Endothelial cell of umbilical vein (primary cell): ENCODE measurements around the gene MUC5AC. TPM values are rescaled to one million over a fixed set of nuclear protein-coding genes. Genes with fewer than 3 reads are reported as not detected.

ENCODE experiments used
- BruUV-seq: library from RNA; stranded (reverse); fragments of 400-500 nt; replicated peaks from 2 replicates; lab custom pipeline; 2021; lab: Mats Ljungman, UMichigan
- CTCF ChIA-PET: fragments of 300-600, 350-600 bp; sonication (Branson Sonifier 250); formaldehyde crosslinking; loops from one replicate; lab custom pipeline; 2021; ENCODE audit warnings: antibody characterized with exemption, inconsistent platforms; lab: Charles Lee
- POLR2A ChIA-PET: fragments of 300-600, 350-600 bp; sonication (Branson Sonifier 250); formaldehyde crosslinking; loops from one replicate; lab custom pipeline; 2021; ENCODE audit warnings: antibody characterized with exemption, inconsistent platforms; lab: Charles Lee
- DNase-seq: peaks from one replicate; pipeline ENCODE4 v3.0.0-alpha.2; 2011; ENCODE audit warnings: low read depth, low spot score
- FAIRE-seq: peaks from 2 replicates; lab custom pipeline; 2011; peaks lifted over from hg19 to GRCh38; lab: Jason Lieb, UNC
- H2AFZ ChIP-seq: 2 replicates; pipeline ENCODE4 v1.6.0; 2012; ENCODE audit warnings: low read depth, low read length, control low read depth, inconsistent platforms
- H3K27ac ChIP-seq: 2 replicates; pipeline ENCODE4 v1.5.1; 2011; ENCODE audit warnings: low read depth, mild to moderate bottlenecking, control low read depth, low read length, moderate library complexity; ENCODE audit not compliant: insufficient read depth
- H3K27me3 ChIP-seq, 2 experiments: 2 replicates each; pipeline versions ENCODE4 v1.6.0 to v1.6.1; 2011; ENCODE audit warnings: low read length in 2 of 2, mixed read lengths in 1 of 2; ENCODE audit not compliant: control insufficient read depth in 2 of 2, insufficient read depth in 2 of 2
- H3K36me3 ChIP-seq, 2 experiments: 2 replicates in 1 of 2; 3 replicates in 1 of 2; pipeline ENCODE4 v1.5.1; 2011; ENCODE audit warnings: low read length in 2 of 2, mild to moderate bottlenecking in 1 of 2, moderate library complexity in 1 of 2; ENCODE audit not compliant: control insufficient read depth in 2 of 2, insufficient read depth in 2 of 2; ENCODE audit errors: extremely low read depth in 1 of 2
- H3K4me1 ChIP-seq: 3 replicates; pipeline ENCODE4 v1.5.1; 2011; ENCODE audit warnings: mild to moderate bottlenecking, low read length; ENCODE audit not compliant: control insufficient read depth, insufficient read depth; ENCODE audit errors: extremely low read depth
- H3K4me2 ChIP-seq: 2 replicates; pipeline ENCODE4 v1.6.1; 2011; ENCODE audit warnings: low read length, control low read depth, mixed read lengths; ENCODE audit not compliant: insufficient read depth
- H3K4me3 ChIP-seq, 3 experiments: fragments of 200-600 bp in 1 of 3; sonication (generic), shearing (Covaris generic) in 1 of 3; replicated peaks in 1 of 3; 2 replicates each; pipeline ENCODE4 v1.5.1; 2011 to 2016; ENCODE audit warnings: control low read depth in 3 of 3, low read length in 3 of 3, mild to moderate bottlenecking in 2 of 3, inconsistent platforms in 1 of 3, low read depth in 1 of 3, moderate library complexity in 1 of 3; ENCODE audit not compliant: insufficient read depth in 1 of 3
- H3K79me2 ChIP-seq: 2 replicates; pipeline ENCODE4 v1.6.0; 2012; ENCODE audit warnings: low read length, inconsistent platforms; ENCODE audit not compliant: control insufficient read depth, insufficient read depth
- H3K9ac ChIP-seq: replicated peaks from 2 replicates; pipeline ENCODE3; 2011; ENCODE audit warnings: low read length, control low read depth; ENCODE audit not compliant: insufficient read depth; ENCODE audit errors: extremely low read depth
- H3K9me1 ChIP-seq: replicated peaks from 3 replicates; pipeline ENCODE4 v1.6.0; 2011; ENCODE audit warnings: mild to moderate bottlenecking, low read length; ENCODE audit not compliant: control insufficient read depth, insufficient read depth; ENCODE audit errors: extremely low read depth
- H3K9me3 ChIP-seq: replicated peaks from 2 replicates; pipeline ENCODE4 v1.5.1; 2012; ENCODE audit warnings: low read length, inconsistent platforms; ENCODE audit not compliant: control insufficient read depth, insufficient read depth
- H4K20me1 ChIP-seq: replicated peaks from 2 replicates; pipeline ENCODE3; 2011; ENCODE audit warnings: mild to moderate bottlenecking, low read length; ENCODE audit not compliant: control insufficient read depth, insufficient read depth; ENCODE audit errors: extremely low read depth
- EZH2 ChIP-seq: IDR thresholded peaks from 2 replicates; pipeline ENCODE4 v1.6.1; 2012; ENCODE audit warnings: borderline replicate concordance, low read depth, mild to moderate bottlenecking, moderate library complexity, low read length, inconsistent platforms; ENCODE audit not compliant: severe bottlenecking
- FOS ChIP-seq: IDR thresholded peaks from 2 replicates; pipeline ENCODE4 v1.6.1; 2011; ENCODE audit warnings: mild to moderate bottlenecking, low read length, moderate library complexity, borderline replicate concordance; ENCODE audit not compliant: insufficient read depth
- GATA2 ChIP-seq: IDR thresholded peaks from 2 replicates; pipeline ENCODE4 v1.7.0; 2011; ENCODE audit warnings: low read depth, mild to moderate bottlenecking, moderate library complexity, mixed read lengths, low read length; ENCODE audit not compliant: insufficient read length, insufficient read depth
- JUN ChIP-seq: IDR thresholded peaks from 2 replicates; pipeline ENCODE4 v1.6.1; 2011; ENCODE audit warnings: borderline replicate concordance, low read depth; ENCODE audit not compliant: insufficient read length, insufficient read depth
- MYC ChIP-seq: IDR thresholded peaks from one replicate; pipeline ENCODE4 v1.6.1; 2011; ENCODE audit warnings: mild to moderate bottlenecking, low read depth, low read length
- POLR2A ChIP-seq: IDR thresholded peaks from 2 replicates; pipeline ENCODE4 v1.6.1; 2012; ENCODE audit warnings: low read depth, mild to moderate bottlenecking, control low read depth, low read length
- POLR2AphosphoS5 ChIP-seq: IDR thresholded peaks from 2 replicates; pipeline ENCODE4 v1.6.1; 2012; ENCODE audit warnings: low read depth, mild to moderate bottlenecking, control low read depth, low read length, moderate library complexity; ENCODE audit not compliant: insufficient read depth
- dilution Hi-C: fragments of 300-500 bp; cut with MboI; formaldehyde crosslinking; loops from one replicate; pipeline ENCODE4 v1.15.0; 2019; ENCODE audit warnings: low sequenced_read_pairs; ENCODE audit not compliant: extremely low pct_ligation_motif_present
- intact Hi-C: fragments of 100-400 bp; cut with micrococcal nuclease; formaldehyde crosslinking; loops from one replicate; pipeline ENCODE4 v1.10.0; 2022
- polyA plus RNA-seq, 4 experiments: library from polyadenylated mRNA; depleted of rRNA in 3 of 4; stranded (reverse) in 3 of 4; unstranded in 1 of 4; fragments of >200 nt; gene quantifications; 2 replicates each; pipeline versions ENCODE4 v1.2.1 to v1.2.3, GENCODE V29; 2011 to 2012; ENCODE audit warnings: missing spikeins in 1 of 4
- total RNA-seq: library from RNA; stranded (reverse); gene quantifications from 2 replicates; pipeline ENCODE4 v1.2.3, GENCODE V29; 2021
- TF ChIP-seq, protein P1 (sequence below): IDR thresholded peaks from 2 replicates; pipeline ENCODE4 v1.6.1; 2011; ENCODE audit not compliant: insufficient read depth, insufficient read length
- TF ChIP-seq, protein P2 (sequence below), 2 donors: IDR thresholded peaks; 1 replicate in 1 of 2; 2 replicates in 1 of 2; pipeline ENCODE4 v1.5.1; 2011; ENCODE audit warnings: low read length in 2 of 2, mild to moderate bottlenecking in 2 of 2, moderate library complexity in 2 of 2, control low read depth in 1 of 2, inconsistent platforms in 1 of 2, low read depth in 1 of 2; ENCODE audit not compliant: insufficient read depth in 1 of 2; ENCODE audit errors: extremely low read depth in 1 of 2

The MUC5AC gene
- total and polyA plus RNA-seq, 2 donors (not counting 3 experiments of a cell fraction or from before 2014, with no cell fraction given) = not detected

DNA sequence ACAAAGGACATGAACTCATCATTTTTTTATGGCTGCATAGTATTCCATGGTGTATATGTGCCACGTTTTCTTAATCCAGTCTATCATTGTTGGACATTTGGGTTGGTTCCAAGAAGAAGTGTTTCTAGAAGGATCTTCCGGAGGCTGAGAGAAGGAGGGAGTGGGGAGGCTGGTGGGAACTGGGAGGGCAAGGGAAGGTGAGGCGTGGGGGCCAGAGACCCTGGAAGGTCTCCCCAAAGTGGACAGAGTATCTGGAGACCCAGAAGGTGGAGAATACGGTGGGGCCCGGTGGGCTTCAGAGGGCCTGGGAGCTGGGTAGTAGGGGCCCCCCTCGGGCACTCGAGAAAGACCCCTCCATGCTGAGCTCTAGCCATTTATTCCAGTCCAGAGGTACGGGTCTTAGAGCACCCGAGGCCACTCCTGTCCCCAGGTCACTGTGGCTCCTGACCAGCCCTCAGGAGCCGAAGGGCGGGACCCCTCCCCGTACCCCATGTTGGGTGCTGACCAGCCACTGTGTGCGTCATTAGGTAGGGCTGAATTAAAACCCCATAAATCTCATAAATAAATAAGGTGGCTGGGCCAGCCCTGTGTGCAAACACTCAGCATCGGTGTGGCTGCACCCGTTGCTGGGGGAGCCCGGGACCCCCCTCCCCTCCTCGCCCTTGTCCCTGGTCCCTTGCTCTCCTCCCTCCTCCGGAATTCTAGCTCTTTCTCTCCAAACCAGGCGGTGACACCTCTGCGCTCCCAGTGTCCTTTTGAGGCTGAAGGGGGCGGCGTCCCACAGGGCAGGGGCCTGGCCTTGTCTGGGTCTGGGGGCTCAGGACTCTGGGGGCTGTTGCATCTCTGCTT, 38.8 kb upstream of the MUC5AC start:
- Histone ChIP-seq H3K4me1 (no peaks in the 10 kb centered on the region), H3K9me1 (no peaks in the 10 kb centered on the region), H2AFZ (no peak overlapping the region), H3K4me3 (no peak overlapping the region), H3K9ac (no peak overlapping the region), H3K27ac (no peak overlapping the region), H4K20me1 (no peaks in the 10 kb centered on the region), H3K36me3 (no peaks in the 10 kb centered on the region), H3K9me3 (no peaks in the 10 kb centered on the region), H3K79me2 (no peaks in the 10 kb centered on the region), H3K27me3 (no peaks in the 10 kb centered on the region), H3K4me2 (no peak overlapping the region)
- DNase-seq (no peak), FAIRE-seq (no peak)
- CTCF ChIA-PET = no interaction called here
- no peak for TF ChIP-seq POLR2A
- BruUV-seq = no TSS peak
- intact Hi-C loops (no loop called here), dilution Hi-C loops (no loop called here)
- POLR2A ChIA-PET = no interaction called here

DNA sequence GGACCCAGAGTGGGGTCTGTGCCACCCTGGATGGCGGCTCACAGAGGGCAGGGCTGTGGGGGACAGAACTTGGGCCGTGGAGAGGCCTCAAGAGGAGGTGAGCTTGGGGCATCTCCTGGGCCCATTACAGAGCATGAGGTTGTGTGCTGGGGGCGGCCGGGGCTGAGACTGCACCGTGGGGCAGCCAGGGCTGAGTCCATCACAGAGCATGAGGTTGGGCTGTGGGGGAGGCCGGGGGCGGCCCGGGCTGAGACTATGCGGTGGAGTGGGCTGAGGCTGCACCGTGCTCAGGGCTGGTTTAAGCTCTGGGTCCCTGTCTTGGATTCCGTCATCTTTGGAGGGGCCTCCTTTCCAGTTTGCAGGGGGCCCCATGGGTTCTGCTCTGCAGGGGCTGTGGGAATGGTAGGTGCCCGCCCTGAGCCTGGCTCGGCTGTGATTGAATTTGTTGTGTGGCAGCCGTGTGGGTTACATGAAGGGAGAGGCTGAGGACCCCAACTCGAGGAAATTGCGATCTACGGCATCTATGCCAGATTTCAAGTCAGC, 38.1 kb upstream of the MUC5AC start:
- no peak for TF ChIP-seq JUN
- TF ChIP-seq, protein P1, sequence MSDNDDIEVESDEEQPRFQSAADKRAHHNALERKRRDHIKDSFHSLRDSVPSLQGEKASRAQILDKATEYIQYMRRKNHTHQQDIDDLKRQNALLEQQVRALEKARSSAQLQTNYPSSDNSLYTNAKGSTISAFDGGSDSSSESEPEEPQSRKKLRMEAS = no peak
- TF ChIP-seq GATA2 = no peak
- TF ChIP-seq POLR2AphosphoS5 = no peak
- TF ChIP-seq, protein P2, sequence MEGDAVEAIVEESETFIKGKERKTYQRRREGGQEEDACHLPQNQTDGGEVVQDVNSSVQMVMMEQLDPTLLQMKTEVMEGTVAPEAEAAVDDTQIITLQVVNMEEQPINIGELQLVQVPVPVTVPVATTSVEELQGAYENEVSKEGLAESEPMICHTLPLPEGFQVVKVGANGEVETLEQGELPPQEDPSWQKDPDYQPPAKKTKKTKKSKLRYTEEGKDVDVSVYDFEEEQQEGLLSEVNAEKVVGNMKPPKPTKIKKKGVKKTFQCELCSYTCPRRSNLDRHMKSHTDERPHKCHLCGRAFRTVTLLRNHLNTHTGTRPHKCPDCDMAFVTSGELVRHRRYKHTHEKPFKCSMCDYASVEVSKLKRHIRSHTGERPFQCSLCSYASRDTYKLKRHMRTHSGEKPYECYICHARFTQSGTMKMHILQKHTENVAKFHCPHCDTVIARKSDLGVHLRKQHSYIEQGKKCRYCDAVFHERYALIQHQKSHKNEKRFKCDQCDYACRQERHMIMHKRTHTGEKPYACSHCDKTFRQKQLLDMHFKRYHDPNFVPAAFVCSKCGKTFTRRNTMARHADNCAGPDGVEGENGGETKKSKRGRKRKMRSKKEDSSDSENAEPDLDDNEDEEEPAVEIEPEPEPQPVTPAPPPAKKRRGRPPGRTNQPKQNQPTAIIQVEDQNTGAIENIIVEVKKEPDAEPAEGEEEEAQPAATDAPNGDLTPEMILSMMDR (IDR thresholded peaks at IDR 0.05; ENCODE audit: extremely low read depth in 1 of 2, insufficient read depth in 1 of 2, low read depth in 1 of 2, low read length in 2 of 2) = no peak
- TF ChIP-seq EZH2 = no peak
- no peak for TF ChIP-seq POLR2A
- TF ChIP-seq MYC = no peak
- TF ChIP-seq FOS = no peak
- no peak overlapping the region for H3K4me2 ChIP-seq
- ChIA-PET POLR2A (no interaction called here), CTCF (no interaction called here)
- H3K4me3 ChIP-seq = no peak overlapping the region
- dilution Hi-C loops (no loop called here), intact Hi-C loops (no loop called here)
- BruUV-seq = no TSS peak
- H3K27ac ChIP-seq = no peak overlapping the region
- H3K9ac ChIP-seq = no peak overlapping the region
- no peaks in the 10 kb centered on the region for H3K36me3 ChIP-seq
- no peaks in the 10 kb centered on the region for H3K4me1 ChIP-seq
- no peak overlapping the region for H2AFZ ChIP-seq
- DNase-seq (no peak), FAIRE-seq (no peak)
- H4K20me1 ChIP-seq = no peaks in the 10 kb centered on the region
- no peaks in the 10 kb centered on the region for H3K9me1 ChIP-seq
- no peaks in the 10 kb centered on the region for H3K79me2 ChIP-seq
- no peaks in the 10 kb centered on the region for H3K9me3 ChIP-seq
- no peaks in the 10 kb centered on the region for H3K27me3 ChIP-seq
